NB4 (cell line): ENCODE results near the gene SLC7A5.
A peak's percentile ranks its signal among the peaks of the same experiment; 100 is the strongest.

Experiments
- POLR2A ChIP-seq: IDR thresholded peaks from 2 replicates; pipeline ENCODE4 v1.6.1; 2011; ENCODE audit warnings: mild to moderate bottlenecking; ENCODE audit not compliant: insufficient read length; ENCODE audit errors: extremely low read depth
- TF ChIP-seq, protein P1 (sequence below): IDR thresholded peaks from one replicate; pipeline ENCODE4 v1.5.1; 2012; ENCODE audit warnings: low read depth, low read length
- TF ChIP-seq, protein P2 (sequence below): IDR thresholded peaks from 2 replicates; pipeline ENCODE4 v1.6.1; 2011; ENCODE audit warnings: low read depth, low read length

DNA sequence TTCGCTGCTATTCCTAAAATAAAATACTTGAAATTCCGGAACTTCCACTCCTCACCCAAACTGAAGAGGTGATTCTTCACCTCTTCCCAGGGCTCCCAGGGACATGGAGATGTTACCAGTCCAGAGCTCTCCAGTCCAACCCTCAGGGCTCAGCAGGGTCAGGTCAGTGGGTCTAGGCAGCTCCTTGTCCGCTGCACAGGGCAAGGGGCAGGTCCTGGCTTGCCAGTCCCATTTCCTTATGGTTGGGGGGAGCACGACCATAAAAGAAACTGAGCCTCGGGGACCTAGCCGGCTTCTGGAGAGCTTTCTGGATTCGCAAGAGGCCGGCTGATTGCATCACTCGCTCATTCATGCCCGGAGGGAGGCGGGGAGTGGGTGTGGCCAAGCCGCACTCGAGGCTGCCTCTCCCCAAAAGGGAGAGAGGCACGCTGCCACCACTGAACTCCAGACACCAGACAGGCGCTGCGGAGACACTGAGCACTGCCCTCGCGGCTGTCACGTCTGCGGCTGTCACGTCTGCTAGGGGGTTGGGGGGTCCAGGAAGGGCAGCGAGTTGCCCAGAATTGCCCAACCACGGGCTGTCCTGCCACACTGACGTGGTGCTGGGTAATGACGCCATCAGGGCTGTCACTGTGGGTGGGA is 15.8 kb downstream of the SLC7A5 start:
- peak; percentile 17 for TF ChIP-seq POLR2A
- TF ChIP-seq, protein P1, sequence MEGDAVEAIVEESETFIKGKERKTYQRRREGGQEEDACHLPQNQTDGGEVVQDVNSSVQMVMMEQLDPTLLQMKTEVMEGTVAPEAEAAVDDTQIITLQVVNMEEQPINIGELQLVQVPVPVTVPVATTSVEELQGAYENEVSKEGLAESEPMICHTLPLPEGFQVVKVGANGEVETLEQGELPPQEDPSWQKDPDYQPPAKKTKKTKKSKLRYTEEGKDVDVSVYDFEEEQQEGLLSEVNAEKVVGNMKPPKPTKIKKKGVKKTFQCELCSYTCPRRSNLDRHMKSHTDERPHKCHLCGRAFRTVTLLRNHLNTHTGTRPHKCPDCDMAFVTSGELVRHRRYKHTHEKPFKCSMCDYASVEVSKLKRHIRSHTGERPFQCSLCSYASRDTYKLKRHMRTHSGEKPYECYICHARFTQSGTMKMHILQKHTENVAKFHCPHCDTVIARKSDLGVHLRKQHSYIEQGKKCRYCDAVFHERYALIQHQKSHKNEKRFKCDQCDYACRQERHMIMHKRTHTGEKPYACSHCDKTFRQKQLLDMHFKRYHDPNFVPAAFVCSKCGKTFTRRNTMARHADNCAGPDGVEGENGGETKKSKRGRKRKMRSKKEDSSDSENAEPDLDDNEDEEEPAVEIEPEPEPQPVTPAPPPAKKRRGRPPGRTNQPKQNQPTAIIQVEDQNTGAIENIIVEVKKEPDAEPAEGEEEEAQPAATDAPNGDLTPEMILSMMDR, result no peak
- TF ChIP-seq, protein P2, sequence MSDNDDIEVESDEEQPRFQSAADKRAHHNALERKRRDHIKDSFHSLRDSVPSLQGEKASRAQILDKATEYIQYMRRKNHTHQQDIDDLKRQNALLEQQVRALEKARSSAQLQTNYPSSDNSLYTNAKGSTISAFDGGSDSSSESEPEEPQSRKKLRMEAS, result peak; percentile 57
